Inferior parietal cortex (tissue), 1 donor: ENCODE measurements around the gene ADORA2A.

ENCODE experiments used
- DNase-seq: peaks from one replicate; pipeline ENCODE4 v3.0.0-alpha.2; 2016; ENCODE audit errors: extremely low spot score

Gene ADORA2A

DNA sequence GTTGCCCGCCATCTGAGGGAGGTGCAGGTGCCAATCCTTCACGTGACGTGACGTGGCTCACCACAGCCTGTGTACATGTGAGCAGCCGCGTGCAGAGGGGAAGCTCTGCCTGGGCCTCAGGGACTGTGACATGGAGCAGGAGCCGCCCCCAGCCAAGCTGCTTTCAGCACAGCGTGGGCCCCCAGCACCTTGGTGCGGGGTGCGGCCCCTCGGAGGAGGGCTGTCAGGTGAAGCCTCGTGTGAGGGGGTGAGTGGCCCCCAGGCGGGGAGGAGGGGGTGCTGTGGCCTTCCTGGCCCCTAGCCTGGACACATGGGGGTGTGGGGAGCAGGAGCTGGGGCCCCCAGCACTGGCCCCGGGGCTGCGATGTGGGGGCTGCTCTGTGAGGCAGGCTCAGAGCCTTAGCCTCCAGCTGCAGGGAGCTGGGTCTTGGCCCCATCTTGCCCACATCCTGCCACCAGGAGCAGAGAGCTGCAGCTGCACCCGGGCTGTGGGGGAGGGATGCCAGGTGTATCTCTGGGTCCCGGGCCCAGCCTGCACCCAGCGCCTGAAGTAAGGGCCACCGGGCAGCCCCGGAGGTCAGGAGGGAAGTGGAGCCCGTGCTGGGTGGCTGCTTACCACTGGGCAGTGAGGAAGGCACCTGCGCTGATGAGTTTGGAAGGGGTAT lies at the start of gene ADORA2A:
Gene ADORA2A, plus strand, starts transcription at position 100 of the 665 bp plus-strand sequence. CDS start 5,806 bp downstream, outside the sequence.
- DNase-seq = no peak

DNA sequence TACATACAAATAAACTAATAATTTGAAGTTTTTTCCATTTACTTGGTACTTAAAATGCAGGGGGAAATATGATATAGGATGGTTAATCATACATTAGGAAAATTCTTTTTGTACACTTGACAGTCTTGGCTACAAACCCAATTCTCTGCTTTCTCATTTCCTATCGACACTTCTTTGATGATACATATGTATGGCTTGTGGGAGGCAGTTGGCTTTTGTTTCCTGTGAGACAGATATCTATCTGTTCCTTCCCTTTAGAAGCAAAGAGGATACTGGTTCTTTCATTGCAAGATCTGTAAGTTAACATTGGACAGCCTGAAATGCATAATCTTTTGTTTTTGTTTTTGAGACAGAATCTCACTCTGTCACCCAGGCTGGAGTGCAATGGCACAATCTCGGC lies 47.9 kb upstream of the ADORA2A start:
- no peak for DNase-seq

DNA sequence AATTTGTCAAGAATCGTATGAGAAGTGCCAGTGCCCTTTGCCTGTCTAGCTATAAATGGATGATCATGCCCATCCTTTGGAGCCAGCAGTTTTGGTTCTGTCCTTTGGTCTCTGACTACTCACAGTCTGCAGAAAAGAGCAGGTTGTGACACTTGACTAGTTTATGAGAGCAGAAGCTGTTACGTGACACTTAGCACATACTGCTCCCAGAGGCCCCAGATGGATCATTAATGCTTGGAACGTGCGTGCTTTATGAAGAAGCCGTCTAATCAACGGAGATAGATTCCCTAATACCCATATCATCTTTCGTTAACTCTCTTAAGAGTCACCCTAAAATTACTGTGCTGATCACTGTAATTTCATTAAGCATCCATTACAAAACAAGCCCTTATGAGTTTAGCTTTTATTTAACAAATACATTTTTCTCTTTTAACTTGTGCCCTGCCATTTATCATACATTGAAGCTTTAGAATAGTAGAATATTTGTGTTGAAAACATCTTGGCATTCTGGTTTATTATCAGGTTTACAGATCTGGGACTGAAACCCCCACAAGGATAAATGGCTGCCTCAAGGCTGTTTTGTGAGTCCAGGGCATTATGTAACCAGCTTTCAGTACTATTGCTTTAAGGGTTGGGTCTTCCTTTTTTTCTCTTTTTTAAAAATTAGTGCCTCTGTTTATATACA lies 47.0 kb upstream of the ADORA2A start:
- DNase-seq = no peak

DNA sequence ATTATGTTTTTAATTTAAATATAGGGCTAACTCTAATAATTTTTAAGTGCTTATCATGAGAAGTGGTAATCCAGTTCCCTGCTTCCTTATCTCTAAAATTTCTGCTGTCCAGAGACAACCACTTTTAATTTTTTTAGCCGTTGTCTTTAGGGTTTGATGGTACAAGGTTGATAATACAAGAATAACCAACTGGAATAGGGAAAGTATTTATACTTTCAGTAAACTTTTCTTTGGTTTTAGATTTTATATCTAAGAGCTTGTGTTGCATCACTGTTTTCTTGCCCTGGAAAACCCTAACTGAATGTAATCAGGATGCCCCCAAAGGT lies 46.5 kb upstream of the ADORA2A start:
- no peak for DNase-seq

DNA sequence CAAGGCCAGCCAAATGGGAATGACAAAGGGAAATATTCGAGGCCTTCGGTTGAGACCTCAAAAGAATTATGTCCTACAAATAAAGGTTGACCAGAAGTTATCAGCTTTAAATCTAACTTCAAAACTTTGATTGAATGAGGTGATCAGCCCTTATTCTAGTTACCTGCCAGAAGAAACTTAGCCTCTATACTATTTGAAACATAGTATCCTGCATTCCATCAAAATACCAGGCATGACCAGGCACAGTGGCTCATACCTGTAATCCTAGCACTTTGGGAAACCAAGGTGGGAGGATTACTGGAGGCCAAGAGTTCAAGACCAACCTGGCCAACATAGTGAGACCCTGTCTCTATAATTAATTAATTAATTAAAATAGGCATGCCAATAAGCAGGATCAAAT lies 44.3 kb upstream of the ADORA2A start:
- DNase-seq = no peak

DNA sequence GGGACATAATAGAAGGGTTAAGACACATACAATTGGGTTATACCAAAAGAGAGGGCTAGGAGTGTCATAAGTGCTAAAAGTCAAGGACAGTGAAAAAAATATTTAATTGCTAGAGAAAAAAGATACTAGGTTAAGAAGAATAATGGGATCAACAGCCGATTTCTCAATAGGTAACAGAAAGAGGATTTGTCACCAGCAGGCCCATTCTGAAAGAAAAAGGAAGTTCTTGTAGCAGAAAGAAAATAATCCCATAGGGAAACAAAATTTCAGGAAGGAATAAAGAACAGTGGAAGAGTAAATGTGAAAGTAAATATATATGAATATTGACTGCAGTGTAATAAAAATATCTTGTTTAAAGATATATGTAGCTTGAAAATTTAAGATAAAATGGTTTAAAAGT lies 43.3 kb upstream of the ADORA2A start:
- DNase-seq = no peak

DNA sequence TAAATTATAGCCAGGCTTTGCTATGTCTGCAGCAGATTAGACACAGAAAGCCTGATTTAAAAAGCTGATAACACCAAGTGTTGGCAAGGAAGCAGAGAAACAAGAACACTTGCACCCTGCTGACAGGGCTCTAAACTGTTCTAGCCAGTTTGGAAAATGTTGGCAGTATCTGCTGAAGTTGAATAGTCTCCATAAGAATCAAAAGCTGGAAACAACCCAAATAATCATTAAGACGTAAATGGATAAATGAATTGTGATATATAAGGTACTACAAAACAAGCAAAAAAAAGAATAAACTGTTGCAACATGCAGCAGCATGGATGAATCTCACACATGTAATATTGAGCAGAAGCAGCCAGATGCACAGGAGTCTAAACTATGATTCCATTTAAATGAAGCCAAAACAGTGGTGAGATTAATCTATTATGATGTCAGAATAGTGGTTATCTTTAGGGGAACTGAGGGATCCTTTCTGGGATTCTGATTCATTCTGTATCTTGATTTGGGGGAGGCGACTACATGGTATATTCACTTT lies 40.4 kb upstream of the ADORA2A start:
- no peak for DNase-seq

DNA sequence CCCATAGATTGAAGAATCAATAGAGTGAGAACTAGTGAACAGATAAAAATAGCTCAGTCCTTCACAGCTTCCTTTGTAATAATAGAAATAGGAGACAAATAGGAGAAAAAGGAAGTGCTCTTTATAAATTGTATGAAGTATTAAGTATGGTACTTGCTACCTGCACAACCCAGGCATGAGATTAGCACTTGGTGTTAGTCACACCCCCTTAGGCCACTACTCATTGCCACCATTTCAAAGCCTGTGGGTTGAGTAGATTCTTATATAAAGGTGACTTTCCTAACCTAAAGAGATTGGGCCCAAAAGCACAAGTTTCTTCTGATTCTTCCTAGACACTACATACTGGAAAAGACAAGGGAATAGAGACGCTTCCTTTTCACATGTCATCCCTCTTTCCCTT lies 37.7 kb upstream of the ADORA2A start:
- DNase-seq = no peak

DNA sequence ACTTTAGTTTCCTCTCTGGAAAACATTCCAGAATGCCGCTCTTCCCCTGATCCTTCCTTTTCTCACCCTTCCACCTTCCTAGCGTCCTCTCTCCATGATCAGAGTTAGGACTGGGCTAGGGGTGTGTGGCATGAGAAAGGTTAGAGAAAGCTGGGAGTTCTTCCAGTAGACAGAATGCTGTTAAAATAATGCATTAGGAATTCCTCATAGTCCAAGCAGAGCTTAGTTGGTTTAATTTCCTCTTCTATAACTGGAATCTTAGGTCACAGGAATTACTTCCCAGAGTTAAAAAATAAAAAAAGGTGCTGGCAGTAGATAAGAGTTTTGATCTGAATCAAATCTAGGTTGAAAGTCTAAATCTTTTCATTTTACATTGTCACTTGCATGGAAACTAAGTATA lies 37.2 kb upstream of the ADORA2A start:
- no peak for DNase-seq

DNA sequence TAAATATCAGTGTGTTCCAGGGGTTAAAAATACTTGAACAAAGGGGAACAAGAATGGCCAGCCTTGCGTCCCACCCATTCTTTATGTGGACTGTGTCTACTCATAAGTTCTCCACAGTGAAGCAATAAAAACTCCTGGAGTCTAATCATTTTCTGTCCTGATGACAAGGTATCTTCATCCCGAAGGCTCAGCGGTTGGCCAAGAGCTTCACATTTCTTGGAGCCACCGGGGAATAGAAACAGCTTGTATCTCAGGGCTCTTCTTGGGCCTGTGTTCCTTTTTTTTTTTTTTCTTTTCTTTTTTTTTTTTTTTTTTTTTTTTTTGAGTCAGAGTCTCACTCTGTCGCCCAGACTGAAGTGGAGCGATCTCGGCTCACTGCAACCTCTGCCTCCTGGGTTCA lies 36.8 kb upstream of the ADORA2A start:
- no peak for DNase-seq

DNA sequence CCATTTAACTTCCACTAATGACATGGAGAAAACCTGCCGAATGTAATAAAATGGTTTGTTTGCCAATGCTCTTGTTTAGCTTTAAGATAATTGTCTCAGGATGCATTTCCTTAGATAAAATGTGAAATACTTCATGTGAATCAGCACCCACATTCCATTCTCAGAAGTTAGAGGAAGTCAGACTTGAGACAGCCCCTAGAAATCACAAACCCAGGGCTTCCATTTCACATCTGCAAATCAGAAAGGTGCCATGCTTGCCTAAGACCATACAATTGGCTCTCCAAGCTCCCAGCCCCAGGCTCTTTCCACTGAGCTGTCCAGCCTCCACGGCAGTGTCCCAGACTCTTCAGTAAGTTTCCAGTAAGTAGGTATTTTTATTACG lies 35.6 kb upstream of the ADORA2A start:
- DNase-seq = no peak

DNA sequence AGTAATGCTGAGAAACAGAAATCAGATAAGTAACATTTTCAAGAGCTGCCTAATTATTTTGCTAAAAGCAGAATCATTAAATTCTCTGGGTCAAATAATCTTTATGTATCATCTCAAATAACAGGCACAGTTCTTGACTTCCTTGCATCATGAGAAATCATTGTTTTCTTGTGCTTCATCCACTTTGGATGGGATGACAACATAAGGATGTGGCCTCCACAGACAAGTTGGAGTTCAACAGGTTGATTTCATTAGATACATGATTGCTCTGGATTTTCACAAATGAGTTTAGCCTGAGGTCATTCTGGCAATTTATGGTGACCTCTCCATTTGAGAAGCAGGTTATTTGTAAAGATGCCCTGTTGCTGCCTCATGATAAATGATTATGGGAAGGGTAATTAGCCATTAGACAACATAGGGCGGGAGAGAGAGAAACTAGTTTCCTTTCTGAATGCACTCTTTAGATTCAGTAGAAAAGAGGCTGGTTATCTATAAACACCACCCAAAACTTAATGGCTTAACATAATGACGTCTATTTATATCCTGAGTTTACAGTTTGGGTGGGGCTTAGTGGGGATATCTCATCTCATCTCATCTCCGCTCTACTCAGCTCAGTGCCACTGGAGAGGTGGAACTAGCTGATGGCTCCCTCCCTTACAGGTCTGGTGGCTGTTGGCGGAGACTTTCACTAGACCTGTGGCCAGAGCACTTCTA lies 35.0 kb upstream of the ADORA2A start:
- DNase-seq = no peak

DNA sequence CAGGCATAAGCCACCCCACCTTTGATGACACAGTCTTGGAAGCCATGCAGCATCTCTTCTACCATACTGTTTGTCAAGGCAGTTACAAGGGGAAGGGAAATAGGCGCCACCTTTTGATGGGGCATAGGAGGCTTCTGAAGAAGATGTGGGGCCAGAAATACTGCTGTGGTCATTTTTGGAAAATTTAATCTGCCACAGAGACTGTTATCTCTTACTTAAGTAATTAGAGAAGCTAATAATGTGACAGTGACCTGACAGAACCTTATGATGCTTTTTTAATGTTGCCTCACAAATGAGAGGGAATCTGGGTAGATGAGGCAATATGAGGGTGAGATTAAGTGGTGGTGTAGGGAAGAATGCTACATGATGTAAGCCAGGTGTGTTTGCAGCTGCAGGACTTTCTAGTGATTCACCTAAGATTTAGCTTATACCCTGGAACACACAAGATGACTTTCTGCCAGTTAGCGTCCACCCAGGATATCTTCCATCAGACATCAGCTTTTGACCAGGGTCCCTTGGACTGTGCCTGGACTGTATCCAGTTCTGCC lies 34.3 kb upstream of the ADORA2A start:
- DNase-seq = no peak

DNA sequence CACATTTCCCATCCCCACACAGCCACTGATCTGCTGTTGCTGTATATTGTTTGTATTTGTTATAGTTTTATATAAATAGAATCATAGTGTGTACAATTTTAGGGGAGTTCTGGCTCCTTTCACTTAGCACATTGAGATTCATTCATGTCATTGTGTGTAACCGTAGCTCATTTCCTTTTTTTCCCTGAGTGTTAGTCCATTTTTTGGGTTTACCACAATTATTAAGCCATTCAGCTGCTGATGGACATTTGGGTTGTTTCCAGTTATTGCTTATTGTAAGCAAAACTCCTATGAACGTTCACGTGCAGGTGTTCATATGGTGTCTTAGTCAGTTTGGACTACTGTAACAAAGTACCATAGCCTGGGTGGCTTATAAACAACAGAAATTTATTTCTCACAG lies 33.6 kb upstream of the ADORA2A start:
- DNase-seq = no peak

DNA sequence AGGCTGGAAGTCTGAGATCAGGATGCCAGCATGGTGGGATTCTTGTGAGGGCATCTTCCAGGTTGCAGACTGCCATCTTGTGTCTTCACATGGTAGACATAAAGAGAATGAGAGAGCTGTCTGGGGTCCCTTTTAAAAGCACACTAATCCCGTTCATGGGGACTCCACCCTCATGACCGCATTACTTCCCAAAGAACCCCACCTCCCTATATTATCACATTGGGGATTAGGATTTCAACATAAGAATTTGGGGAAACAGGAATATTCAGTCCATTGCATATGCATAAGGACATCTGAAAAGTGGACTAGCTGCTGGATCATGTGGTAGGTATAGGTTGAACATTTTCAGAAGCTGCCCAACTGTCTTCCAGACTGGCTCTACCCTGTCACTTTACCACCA lies 33.1 kb upstream of the ADORA2A start:
- no peak for DNase-seq

DNA sequence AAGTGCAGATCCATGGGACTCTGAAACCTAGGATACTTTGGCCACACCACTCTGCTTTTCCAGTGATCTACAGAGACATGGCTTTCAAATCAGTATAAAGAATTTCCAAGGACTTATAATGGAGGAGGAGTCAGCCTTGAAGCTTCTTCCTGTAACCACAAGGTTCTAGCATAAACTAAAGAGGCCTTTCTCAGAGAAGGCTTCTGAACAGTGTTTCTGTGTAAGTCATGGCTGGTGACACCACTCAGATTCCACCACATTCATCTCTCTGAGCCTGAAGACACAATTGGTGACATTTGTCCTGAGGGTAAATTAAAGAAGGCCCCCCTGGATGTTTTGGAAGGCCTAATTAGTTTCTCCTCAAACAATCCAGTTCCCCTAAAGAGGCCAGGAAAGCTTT lies 29.0 kb upstream of the ADORA2A start:
- DNase-seq = no peak

DNA sequence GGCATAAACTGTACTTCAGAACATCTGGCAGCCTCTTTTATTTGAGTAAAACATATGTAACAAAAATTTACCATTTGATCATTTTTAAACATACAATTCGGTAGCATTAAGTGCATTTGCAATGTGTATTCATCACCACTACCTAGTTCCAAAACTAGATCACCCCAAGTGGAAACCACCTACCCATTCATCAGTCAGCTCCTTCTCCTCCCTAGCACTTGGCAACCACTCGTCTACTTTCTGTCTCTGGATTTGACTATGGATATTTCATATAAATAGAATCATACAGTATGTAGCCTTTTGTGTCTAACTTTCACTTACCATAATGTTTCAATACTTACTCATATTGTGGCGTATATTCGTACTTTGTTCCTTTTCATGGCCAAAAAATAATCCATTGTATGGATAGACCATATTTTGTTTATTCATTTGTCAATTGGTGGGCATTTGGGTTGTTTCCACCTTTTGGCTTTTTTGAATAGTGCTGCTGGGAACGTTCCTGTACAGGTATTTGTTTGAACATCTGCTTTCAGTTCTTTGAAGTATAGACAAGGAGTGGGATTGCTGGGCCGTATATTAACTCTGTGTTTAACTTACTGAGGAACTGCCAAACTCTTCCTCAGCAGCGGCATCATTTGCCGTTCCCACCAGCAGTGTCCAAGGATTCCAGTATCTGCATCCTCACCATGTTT lies 27.2 kb upstream of the ADORA2A start:
- no peak for DNase-seq

DNA sequence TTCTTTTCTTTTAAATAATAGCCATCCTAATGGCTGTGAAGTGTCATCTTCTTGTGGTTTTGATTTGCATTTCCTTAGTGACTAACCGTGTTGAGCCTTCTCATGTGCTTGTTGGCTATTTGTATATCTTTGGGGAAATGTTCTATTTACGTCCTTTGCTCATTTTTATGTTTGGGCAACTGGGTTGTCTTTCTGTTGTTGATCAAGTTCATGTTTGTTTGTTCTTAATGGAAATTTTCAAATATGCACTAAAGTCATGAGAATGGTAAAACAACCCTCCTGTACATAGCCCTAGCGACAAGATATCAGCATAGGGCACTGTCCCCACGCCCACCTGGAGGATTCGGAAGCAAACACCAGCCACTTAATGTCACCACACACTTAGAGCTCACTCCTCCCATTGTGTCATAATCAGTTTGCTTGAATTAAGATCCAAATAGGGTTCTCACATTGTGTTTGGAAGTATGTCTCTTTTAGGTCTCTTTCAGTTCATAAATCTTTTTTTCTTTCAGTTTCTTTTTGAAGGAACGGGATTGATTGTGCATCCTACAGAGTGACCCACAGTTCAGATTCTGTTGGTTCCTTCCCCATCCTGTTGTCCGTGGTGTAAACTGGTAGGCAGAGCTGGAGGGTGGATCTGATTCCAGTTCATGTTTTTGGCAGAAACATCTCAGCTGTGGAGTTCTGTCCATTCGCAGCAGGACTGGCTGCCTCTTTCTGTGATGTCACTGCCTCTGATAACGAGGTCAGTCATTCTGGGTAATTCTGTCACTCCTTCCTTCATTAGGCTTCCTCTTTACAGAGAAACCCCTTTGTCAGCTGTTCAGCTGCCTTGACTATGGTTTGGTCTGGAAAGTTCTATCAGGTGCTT lies 26.4 kb upstream of the ADORA2A start:
- DNase-seq = no peak

DNA sequence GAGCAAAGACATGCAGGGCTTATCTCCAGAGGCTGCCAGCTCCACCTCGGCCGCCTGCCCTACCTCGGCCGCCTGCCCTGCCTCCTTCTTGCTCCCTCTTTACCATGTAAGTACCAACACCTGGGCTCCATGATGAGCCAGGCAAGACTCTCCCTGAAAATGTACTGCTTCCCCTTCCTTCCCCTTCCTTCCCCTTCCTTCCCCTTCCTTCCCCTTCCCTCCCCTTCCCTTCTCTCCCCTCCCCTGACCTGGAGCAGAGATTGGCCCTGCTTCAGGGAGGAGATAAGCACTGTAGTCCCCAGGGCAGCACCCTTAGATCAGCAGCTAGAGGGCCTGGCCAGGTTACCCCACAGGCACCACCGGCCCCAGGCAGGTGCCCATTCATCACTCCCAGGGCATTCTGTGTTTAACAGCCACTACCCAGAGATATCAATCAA lies 25.4 kb upstream of the ADORA2A start:
- DNase-seq = no peak

DNA sequence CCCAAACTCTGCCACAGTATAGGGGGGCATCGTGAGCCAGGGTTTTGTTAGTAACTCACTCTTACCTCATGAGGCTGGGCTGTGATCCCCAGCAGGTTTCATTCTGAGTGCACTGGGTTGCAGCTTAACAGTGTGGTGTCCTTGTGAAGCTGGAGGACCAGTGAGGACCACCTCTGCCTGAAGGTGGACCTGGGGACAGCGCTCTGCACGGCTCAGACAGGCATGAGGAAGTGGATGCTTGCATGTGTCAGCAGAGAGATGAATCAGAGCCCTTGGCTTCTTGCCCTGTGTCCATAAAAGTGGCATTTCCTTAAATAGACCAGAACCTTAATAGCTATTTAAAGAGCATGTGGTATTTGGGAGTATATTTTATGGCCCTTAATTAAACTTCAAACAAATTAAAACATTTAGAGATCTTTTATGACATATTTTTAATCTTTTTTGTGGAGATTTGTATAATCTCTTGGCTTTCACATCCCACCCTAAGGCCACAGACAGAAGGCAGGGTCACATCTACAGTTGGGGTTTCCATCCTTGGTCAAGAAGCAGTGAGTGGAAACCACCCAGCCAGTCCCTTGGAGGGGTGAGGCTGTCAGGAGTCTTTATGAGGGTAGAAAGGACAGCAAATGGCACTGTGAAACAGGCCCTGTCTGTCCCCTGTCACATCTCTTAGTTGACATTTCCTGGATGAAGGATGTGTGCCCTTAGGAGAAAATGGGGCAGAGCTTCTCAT lies 24.8 kb upstream of the ADORA2A start:
- DNase-seq = peak; percentile 29
